DMS79 treated with DMSO at 0.1 percent for 48 hours (cell line): ENCODE results near the gene TAF11L11.
"Not testable (repeated sequence)": the region's sequence is repeated elsewhere in the genome, so short reads cannot be mapped to it uniquely, and the experiment has no call there.

ENCODE experiments used
- DNase-seq: peaks from one replicate; lab custom pipeline; 2025; lab: John Stamatoyannopoulos, UW

TAF11L11 gene

DNA sequence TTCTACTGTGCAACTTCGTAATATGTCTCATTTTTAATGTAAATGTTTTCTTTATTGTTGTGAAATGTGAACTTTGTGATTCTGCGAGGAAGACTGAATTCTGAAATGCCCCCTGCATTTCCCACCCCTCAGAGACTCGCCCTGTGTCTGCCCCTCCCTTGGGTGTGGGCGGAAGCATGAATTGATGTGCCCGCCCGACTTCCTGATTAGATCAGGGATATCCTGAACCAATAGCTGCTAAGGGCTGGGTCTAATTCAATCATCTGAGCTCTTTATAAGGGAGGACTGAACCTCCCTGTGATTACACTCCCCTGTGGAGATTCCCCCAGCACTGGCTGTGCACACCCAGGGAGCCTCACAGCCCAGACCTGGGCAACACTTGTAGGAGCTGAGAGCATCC, at the start of gene TAF11L11:
Gene TAF11L11 (plus strand): TSS at position 304 of the 400 bp plus-strand sequence.
- DNase-seq = not testable (repeated sequence)

DNA sequence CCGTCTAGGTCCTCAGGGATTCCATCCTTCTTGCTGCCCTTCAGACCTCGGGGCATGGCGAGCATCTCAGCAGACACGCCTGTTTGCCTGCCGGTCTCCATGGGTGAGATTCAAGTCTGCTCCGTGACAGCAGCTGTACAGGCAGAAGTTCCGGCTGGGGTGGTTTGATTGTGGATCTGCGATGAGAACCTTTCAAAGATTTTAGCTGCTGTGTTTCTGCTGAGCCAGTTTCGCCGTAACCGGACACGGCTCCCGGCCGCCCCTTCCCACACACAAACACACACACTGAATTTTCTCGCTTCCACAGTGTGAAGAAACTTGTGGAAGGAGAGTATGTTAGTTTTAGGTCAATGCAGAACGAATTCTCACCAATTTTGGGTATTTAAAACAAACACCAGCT, 18.3 kb upstream of the TAF11L11 start, which contains the start of gene TAF11L7:
Gene TAF11L7 (minus strand): TSS at position 101 of the 400 bp plus-strand sequence.
- DNase-seq = not testable (repeated sequence)

DNA sequence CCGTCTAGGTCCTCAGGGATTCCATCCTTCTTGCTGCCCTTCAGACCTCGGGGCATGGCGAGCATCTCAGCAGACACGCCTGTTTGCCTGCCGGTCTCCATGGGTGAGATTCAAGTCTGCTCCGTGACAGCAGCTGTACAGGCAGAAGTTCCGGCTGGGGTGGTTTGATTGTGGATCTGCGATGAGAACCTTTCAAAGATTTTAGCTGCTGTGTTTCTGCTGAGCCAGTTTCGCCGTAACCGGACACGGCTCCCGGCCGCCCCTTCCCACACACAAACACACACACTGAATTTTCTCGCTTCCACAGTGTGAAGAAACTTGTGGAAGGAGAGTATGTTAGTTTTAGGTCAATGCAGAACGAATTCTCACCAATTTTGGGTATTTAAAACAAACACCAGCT, 13.1 kb upstream of the TAF11L11 start, which contains the start of gene TAF11L8:
Gene TAF11L8 (minus strand): TSS at position 101 of the 400 bp plus-strand sequence.
- not testable (repeated sequence) for DNase-seq

DNA sequence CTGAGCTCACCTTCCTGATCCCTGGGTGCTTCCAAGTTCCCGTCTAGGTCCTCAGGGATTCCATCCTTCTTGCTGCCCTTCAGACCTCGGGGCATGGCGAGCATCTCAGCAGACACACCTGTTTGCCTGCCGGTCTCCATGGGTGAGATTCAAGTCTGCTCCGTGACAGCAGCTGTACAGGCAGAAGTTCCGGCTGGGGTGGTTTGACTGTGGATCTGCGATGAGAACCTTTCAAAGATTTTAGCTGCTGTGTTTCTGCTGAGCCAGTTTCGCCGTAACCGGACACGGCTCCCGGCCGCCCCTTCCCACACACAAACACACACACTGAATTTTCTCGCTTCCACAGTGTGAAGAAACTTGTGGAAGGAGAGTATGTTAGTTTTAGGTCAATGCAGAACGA, 9.7 kb upstream of the TAF11L11 start, which contains the start of gene TAF11L9:
Gene TAF11L9 (minus strand): TSS at position 140 of the 400 bp plus-strand sequence.
- not testable (repeated sequence) for DNase-seq

DNA sequence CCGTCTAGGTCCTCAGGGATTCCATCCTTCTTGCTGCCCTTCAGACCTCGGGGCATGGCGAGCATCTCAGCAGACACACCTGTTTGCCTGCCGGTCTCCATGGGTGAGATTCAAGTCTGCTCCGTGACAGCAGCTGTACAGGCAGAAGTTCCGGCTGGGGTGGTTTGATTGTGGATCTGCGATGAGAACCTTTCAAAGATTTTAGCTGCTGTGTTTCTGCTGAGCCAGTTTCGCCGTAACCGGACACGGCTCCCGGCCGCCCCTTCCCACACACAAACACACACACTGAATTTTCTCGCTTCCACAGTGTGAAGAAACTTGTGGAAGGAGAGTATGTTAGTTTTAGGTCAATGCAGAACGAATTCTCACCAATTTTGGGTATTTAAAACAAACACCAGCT, 6.3 kb upstream of the TAF11L11 start, which contains the start of gene TAF11L10:
Gene TAF11L10 (minus strand): TSS at position 101 of the 400 bp plus-strand sequence.
- not testable (repeated sequence) for DNase-seq

DNA sequence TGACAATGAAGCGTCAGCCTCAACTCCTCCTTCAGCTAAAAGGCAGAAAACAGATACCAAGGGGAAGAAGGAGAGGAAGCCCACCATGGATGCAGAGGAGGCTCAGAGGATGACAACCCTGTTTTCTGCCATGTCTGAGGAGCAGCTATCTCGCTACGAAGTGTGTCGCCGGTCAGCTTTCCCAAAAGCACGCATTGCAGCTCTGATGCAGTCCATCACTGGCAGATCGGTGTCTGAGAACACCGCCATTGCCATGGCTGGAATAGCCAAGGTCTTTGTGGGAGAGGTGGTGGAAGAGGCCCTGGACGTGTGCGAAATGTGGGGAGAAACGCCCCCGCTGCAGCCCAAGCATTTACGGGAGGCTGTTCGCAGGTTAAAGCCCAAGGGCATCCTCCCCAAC, 968 bp downstream of the TAF11L11 start:
- no peak for DNase-seq

DNA sequence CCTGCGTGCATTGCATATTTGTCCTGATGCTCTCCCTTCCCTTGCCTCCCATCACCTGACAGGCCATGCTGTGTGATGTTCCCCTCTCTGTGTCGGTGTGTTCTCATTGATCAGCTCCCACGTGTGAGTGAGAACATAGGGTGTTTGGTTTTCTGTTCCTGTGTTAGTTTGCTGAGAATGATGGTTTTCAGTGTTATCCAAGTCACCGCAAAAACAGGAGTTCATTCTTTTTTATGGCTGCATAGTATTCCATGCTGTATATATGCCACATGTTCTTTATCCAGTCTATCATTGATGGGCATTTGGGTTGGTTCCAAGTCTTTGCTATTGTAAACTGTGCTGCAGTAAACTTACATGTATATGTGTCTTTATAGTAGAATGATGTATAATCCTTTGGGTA, 3.5 kb downstream of the TAF11L11 start:
- not testable (repeated sequence) for DNase-seq

DNA sequence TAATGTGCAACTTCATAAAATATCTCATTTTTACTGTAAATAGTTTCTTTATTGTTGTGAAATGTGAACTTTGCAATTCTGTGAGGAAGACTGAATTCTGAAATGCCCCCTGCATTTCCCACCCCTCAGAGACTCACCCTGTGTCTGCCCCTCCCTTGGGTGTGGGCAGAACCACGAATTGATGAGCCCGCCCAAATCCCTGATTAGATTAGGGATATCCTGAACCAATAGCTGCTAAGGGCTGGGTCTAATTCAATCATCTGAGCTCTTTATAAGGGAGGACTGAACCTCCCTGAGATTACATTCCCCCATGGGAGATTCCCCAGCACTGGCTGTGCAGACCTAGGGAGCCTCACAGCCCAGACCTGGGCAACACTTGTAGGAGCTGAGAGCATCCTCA, 6.1 kb downstream of the TAF11L11 start, which contains the start of gene TAF11L12:
Gene TAF11L12 (plus strand): TSS at position 301 of the 400 bp plus-strand sequence.
- DNase-seq = not testable (repeated sequence)

DNA sequence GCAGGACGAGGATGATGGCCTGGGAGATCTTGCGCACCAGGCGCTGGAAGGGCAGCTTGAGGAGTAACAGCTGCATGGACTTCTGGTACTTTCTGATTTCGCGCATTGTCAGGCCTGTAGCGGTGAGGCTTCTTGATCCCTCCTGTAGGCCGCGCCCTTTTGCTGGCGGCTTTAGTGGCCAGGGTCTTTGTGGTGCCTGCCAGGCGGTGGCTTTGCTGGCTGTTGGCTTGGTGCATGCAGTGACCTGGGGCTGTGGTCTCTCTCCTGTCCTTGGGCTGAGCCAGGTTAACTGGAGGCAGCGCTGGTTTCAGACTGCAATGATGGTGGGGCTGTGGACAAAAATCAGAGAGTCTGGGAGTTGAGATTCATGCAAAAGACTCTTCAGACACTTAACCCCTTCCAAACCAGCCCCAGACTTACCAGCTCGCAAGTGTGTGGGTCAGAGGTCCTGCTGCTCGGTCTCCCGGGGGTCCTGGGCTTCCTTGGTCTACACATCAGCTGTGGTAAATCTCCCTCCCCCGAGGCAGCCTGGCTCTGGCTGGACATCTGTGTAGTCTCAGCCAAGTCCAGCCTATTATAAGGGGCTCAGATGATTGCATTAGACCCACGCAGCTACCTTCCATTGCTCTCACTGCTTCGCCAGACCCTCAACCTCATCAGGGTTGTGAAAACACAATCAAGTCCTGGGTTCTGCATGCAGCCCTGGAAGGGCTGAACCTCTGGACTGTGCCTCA, 11.1 kb downstream of the TAF11L11 start:
- DNase-seq = no peak

DNA sequence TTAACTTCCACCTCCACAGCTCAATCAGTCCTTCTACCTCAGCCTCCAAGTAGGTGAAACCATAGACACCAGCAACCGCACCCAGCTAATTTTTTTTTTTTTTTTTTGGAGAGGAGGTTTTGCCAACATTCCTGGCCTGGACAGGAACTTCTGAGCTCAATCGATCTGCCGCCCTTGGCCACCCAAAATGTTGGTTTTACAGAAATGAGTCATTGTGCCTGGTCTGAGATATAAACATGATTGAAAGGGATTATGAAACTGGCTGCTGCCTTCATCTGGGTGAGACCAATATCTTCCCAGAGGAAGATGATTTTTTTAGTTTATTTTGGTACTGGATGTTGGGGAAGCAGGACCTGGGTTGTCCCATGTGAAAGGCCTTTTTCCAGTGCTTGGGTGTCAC, 15.4 kb downstream of the TAF11L11 start:
- DNase-seq = no peak

DNA sequence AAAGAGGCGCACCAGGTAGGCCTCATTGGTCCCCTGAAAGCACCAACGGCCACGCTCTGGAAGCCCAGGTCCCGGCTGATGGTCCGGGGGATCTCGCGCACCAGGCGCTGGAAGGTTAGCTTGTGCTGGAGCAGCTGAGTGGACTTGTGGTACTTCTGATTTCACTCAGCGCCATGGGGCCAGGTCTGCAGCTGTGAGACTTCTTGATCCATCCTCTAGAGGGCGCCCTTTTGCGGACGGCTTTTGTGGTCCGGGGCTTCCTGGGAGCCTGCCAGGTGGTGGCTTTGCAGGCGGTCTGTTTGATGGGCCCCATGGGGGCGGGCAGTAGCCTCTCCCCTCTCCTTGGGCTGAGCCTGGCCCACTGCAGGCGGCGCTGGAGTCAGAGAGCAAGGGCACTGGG, 16.6 kb downstream of the TAF11L11 start:
- no peak for DNase-seq

DNA sequence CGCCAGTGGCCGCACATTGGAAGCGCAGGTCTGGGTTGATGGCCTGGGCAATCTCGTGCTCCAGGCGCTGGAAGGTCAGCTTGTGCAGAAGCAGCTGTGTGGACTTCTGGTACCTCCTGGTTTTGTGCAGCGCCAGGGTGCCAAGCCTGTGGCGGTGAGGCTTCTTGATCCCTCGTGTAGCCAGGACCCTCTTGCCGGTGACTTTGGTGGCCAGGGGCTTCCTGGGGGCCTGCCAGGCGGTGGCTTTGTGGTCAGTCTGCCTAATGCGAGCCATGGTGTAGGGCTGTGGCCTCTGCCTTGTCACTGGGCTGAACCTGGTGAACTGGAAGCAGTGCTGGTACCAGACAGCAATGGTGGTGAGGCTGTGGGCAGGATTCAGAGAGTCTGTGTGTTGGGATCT, 21.7 kb downstream of the TAF11L11 start:
- DNase-seq = no peak

DNA sequence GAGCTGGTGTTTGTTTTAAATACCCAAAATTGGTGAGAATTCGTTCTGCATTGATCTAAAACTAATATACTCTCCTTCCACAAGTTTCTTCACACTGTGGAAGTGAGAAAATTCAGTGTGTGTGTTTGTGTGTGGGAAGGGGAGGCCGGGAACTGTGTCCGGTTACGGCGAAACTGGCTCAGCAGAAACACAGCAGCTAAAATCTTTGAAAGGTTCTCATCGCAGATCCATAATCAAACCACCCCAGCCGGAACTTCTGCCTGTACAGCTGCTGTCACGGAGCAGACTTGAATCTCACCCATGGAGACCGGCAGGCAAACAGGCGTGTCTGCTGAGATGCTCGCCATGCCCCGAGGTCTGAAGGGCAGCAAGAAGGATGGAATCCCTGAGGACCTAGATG, 27.8 kb downstream of the TAF11L11 start, which contains the start of gene TAF11L13:
Gene TAF11L13 (plus strand): TSS at position 301 of the 400 bp plus-strand sequence.
- DNase-seq = not testable (repeated sequence)

DNA sequence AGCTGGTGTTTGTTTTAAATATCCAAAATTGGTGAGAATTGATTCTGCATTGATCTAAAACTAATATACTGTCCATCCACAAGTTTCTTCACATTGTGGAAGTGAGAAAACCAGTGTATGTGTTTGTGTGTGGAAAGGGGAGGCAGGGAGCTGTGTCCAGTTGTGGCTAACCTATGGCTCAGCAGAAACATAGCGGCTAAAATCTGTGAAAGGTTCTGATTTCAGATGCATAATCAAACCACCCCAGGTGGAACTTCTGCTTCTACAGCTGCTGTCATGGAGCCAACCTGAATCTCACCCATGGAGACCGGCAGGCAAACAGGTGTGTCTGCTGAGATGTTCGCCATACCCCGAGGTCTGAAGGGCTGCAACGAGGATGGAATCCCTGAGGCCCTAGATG, 30.2 kb downstream of the TAF11L11 start, which contains the start of gene TAF11L14:
Gene TAF11L14 (plus strand): TSS at position 301 of the 400 bp plus-strand sequence.
- no peak for DNase-seq

DNA sequence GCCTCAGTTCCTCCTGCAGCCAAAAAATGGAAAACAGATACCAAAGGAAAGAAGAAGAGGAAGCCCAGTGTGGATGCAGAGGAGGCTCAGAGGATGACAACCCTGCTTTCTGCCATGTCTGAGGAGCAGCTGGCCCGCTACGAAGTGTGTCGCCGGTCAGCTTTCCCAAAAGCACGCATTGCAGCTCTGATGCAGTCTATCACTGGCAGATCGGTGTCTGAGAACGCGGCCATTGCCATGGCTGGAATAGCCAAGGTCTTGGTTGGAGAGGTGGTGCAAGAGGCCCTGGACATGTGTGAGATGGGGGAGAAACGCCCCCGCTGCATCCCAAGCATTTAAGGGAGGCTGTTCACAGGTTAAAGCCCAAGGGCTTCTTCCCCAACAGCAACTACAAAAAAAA, 45.2 kb downstream of the TAF11L11 start:
- not testable (repeated sequence) for DNase-seq

DNA sequence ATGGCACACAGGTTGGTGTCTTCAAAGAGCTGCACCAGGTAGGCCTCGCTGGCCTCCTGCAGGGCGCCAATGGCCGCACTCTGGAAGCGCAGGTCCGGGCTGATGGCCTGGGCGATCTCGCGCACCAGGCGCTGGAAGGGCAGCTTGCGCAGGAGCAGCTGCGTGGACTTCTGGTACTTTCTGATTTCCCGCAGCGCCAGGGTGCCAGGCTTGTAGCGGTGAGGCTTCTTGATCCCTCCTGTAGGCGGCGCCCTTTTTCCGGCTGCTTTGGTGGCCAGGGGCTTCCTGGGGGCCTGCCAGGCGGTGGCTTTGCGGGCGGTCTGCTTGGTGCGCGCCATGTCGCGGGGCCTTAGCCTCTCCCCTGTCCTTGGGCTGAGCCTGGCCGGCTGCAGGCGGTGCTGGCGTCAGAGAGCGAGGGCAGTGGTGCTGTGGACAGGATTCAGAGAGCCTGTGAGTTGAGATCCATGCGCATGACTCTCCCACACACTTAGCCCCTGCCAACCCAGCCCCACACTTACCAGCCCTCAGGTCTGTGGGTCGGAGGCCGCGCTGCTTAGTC, 51.3 kb downstream of the TAF11L11 start:
- not testable (repeated sequence) for DNase-seq
